Cardiac atrium fibroblast (primary cell): ENCODE data around the gene ZFPM1. TPM values are rescaled to one million over a fixed set of nuclear protein-coding genes. Genes with fewer than 3 reads are reported as not detected.

Source experiments
- total RNA-seq: library from RNA; depleted of rRNA; stranded (reverse); fragments of >200 nt; gene quantifications from 2 replicates; pipeline ENCODE4 v1.2.3, GENCODE V29; 2015

The ZFPM1 gene
- 1.3 and 5.6 TPM in 2 replicates for total RNA-seq

DNA sequence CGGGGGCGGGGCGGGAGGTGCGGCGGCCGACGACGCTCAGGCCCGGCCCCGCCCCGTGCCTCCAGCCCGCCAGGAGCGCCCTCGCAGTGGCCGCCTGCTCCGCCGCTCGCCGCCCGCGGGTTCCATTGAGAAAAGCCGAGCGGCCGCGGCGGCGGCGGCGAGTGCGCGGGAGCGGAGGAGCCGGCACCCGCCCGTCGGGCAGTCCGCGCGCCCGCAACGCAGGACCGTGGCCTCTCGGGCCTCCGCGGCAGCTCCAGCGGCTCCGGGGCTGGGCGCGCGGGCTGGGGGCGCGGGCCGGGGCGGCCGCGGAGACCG is at the start of gene ZFPM1:
ZFPM1 (plus strand) TSS at position 64 of the 315 bp plus-strand sequence. CDS start 359 bp downstream, outside the sequence.

DNA sequence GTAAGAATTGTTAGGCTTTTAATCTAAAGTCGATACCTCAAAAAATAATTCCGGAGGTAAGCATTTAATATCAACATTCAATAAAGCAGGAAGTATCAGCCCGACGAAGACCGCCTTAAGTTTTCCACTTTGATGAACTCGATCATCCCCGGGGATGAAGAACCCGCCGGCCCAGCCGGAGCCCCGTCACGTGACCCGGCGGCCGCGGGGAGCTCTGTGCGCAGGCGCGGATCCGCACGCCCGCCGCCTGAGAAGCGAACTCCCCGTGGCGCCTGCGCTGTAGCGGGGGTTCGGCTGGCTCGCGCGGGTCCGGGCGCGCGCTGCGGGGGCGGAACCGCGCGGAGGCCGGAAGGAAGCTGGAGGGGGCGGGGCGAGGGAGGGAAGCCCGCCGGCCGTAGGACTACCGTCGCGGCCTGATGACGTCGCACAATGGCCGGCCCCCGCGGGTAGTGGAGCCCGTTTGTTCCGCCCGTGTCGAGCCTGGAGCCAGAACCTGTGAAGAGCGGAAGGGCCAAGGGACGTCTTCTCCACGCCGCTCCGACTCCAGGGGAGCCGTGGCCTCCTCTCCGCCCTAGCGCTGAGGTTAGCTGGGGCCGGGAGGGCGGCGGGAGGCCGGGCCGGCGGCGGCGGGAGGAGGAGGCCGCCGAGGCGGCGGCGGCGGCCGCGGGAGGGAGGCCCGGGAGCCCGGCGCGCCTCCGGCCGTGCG is 117.1 kb downstream of the ZFPM1 start, which contains the start of gene ZC3H18:
ZC3H18 (plus strand) TSS at position 419 of the 706 bp plus-strand sequence. CDS start 6,721 bp downstream, outside the sequence.

Other genes starting within 250 kb of the ZFPM1 start
- 7.0 and 10.0 TPM in 2 replicates for gene ZNF469, start 70.3 kb upstream of the ZFPM1 start, total RNA-seq
- gene ZC3H18, start 117.1 kb downstream of the ZFPM1 start, total RNA-seq = 13.7 and 15.9 TPM in 2 replicates
- not detected in 2 replicates for gene IL17C, start 185.3 kb downstream of the ZFPM1 start, total RNA-seq
- 490 and 554 TPM in 2 replicates for gene CYBA, start 197.8 kb downstream of the ZFPM1 start, total RNA-seq
- gene MVD, start 209.8 kb downstream of the ZFPM1 start, total RNA-seq = 54.0 and 99.6 TPM in 2 replicates
- gene SNAI3, start 233.2 kb downstream of the ZFPM1 start, total RNA-seq = 0.16 TPM in 1 of 2 replicates, not detected in the other